ENCODE data around the gene SLC7A1.
A peak's percentile ranks its signal among the peaks of the same experiment; 100 is the strongest.

SLC7A1 gene

DNA sequence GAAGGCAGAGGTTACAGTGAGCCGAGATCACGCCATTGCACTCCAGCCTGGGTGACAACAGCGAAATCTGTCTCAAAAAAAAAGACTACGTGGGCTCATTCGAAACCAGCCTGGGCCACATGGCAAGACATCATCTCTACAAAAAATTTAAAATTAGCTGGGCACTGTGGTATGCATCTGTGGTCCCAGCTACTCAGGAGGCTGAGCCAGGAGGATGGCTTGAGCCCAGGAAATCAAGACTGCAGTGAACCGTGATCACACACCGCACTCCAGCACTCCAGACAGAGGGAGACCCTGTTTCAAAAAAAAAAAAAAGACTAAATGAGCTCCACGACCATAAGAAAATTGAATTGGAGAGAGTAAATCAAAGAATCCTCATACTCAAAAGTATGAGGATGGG, 53.1 kb downstream of the SLC7A1 start:
- TF ChIP-seq CTCF (conservative IDR thresholded peaks at IDR 0.05), result no peak
- H3K27ac ChIP-seq, result no peak overlapping the region

DNA sequence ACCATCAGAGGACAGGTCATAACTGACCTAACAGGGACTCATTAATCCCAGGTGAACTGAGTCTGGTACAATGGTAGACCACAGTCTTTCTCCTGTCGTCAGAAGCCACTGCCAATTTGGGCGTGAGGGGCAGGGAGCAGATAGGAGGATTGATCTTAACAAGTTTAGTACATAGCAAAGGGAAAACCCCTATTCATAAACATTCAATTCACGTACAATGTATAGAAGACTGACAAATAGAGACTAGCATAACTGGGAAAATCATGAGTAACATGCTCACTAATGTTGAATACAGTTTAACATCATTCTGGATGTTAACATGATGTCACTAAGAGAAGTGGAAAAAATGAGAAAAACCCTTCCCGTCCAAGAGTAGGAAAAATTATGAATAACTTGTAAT, 54.1 kb downstream of the SLC7A1 start:
- TF ChIP-seq CTCF (conservative IDR thresholded peaks at IDR 0.05), result no peak

DNA sequence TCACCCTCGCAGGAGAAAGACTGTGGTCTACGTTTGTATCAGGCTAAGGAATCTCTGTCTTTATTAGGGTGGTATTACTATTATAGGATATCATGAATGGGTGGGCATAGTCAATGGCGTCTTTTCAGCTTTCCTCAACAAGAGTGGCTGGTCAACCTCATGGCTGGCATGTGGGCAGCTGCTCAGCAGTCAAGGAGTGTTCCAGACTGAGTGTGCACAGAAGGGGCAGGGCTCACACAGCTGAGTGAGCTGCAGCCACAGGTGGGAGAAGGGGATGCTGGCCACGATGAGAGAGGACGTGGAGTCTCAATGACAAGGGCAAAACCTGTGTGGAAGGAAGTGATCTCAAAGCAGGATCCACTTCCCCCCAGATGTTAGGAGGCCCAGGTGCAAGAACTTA, 54.7 kb downstream of the SLC7A1 start:
- no peak for TF ChIP-seq CTCF (conservative IDR thresholded peaks at IDR 0.05)
- peak overlapping the region; percentile 67 for H3K27ac ChIP-seq

More for the DNA sequence above, 54.1 kb downstream of the SLC7A1 start:
- H3K27ac ChIP-seq, result no peak overlapping the region; the same call in 1 of the 2 replicates

GRCh38 chr13:29540334-29540733, 55.2 kb downstream of the SLC7A1 start:
- no peak for TF ChIP-seq CTCF (conservative IDR thresholded peaks at IDR 0.05)
- peak overlapping the region; percentile 67 for H3K27ac ChIP-seq

- peak overlapping the region; percentile 67 for H3K27ac ChIP-seq
- no peak for TF ChIP-seq CTCF (conservative IDR thresholded peaks at IDR 0.05)
These were observed 55.6 kb downstream of the SLC7A1 start for GRCh38 chr13:29539856-29540255.

GRCh38 chr13:29538652-29539040, 56.8 kb downstream of the SLC7A1 start:
- no peak for TF ChIP-seq CTCF (conservative IDR thresholded peaks at IDR 0.05)
- peak overlapping the region; percentile 67 for H3K27ac ChIP-seq

GRCh38 chr13:29537736-29538651, 57.5 kb downstream of the SLC7A1 start:
- H3K27ac ChIP-seq, result peak overlapping the region; percentile 67
- no peak for TF ChIP-seq CTCF (conservative IDR thresholded peaks at IDR 0.05)
